Caco-2 (cell line): ENCODE data around the gene SYPL1. TPM values are rescaled to one million over a fixed set of nuclear protein-coding genes. Genes with fewer than 3 reads are reported as not detected.

ENCODE experiments used
- BruUV-seq: library from RNA; stranded (reverse); fragments of 400-500 nt; replicated peaks from 2 replicates; lab custom pipeline; 2021; lab: Mats Ljungman, UMichigan
- CTCF ChIA-PET: fragments of 300-600 bp; sonication (Branson Sonifier 250); formaldehyde crosslinking; loops from one replicate; lab custom pipeline; 2022; ENCODE audit warnings: antibody characterized with exemption; lab: Charles Lee
- POLR2A ChIA-PET: fragments of 300-600 bp; sonication (Branson Sonifier 250); formaldehyde crosslinking; loops from one replicate; lab custom pipeline; 2022; ENCODE audit warnings: antibody characterized with exemption; lab: Charles Lee
- DNase-seq, 2 experiments: peaks; one replicate each; pipeline versions ENCODE4 v3.0.0 to v3.0.0-alpha.2; 2020 to 2022
- H3K27me3 ChIP-seq: replicated peaks from 2 replicates; pipeline ENCODE4 v1.6.0; 2011; ENCODE audit warnings: low read length; ENCODE audit not compliant: control insufficient read depth, insufficient read depth
- H3K36me3 ChIP-seq: 2 replicates; pipeline ENCODE4 v1.5.1; 2011; ENCODE audit warnings: low read length; ENCODE audit not compliant: control insufficient read depth, insufficient read depth
- H3K4me1 ChIP-seq: fragments of 250-450 bp; sonication (Bioruptor Pico); 2 replicates; pipeline ENCODE4 v1.5.1; 2020; ENCODE audit warnings: mild to moderate bottlenecking
- H3K4me3 ChIP-seq: 2 replicates; pipeline ENCODE4 v1.5.1; 2011; ENCODE audit warnings: low read depth, mild to moderate bottlenecking, control low read depth, low read length
- H3K9me3 ChIP-seq: fragments of 250-450 bp; sonication (Bioruptor Pico); 2 replicates; pipeline ENCODE4 v1.5.1; 2020; ENCODE audit warnings: mild to moderate bottlenecking, moderate library complexity
- H3K27ac Mint-ChIP-seq: one replicate; pipeline ENCODE4 v1.8.0; 2022; ENCODE audit warnings: mixed read lengths; ENCODE audit not compliant: unreplicated experiment
- H3K27me3 Mint-ChIP-seq: one replicate; pipeline ENCODE4 v1.8.0; 2022; ENCODE audit warnings: mixed read lengths; ENCODE audit not compliant: insufficient read depth, unreplicated experiment
- H3K36me3 Mint-ChIP-seq: one replicate; pipeline ENCODE4 v1.8.0; 2022; ENCODE audit warnings: mild to moderate bottlenecking, mixed read lengths; ENCODE audit not compliant: insufficient read depth, unreplicated experiment
- H3K4me1 Mint-ChIP-seq: one replicate; pipeline ENCODE4 v1.8.0; 2022; ENCODE audit warnings: low read depth, mixed read lengths; ENCODE audit not compliant: unreplicated experiment
- H3K4me3 Mint-ChIP-seq: one replicate; pipeline ENCODE4 v1.8.0; 2022; ENCODE audit warnings: mild to moderate bottlenecking, moderate library complexity, mixed read lengths; ENCODE audit not compliant: unreplicated experiment
- H3K9me3 Mint-ChIP-seq: one replicate; pipeline ENCODE4 v1.8.0; 2022; ENCODE audit warnings: mixed read lengths; ENCODE audit not compliant: unreplicated experiment
- intact Hi-C: fragments of 100-400 bp; cut with micrococcal nuclease; formaldehyde crosslinking; loops from one replicate; pipeline ENCODE4 v1.10.0; 2022; ENCODE audit not compliant: unreplicated experiment
- total RNA-seq: library from RNA; stranded (reverse); gene quantifications from 2 replicates; pipeline ENCODE4 v1.2.3, GENCODE V29; 2022
- TF ChIP-seq, protein P1 (sequence below), 2 experiments: fragments of 200-600 bp in 1 of 2; IDR thresholded peaks; 1 replicate in 1 of 2; 2 replicates in 1 of 2; pipeline versions ENCODE4 v1.5.1 to v1.8.0; 2011 to 2022; ENCODE audit warnings: antibody characterized with exemption in 1 of 2, control low read depth in 1 of 2, inconsistent platforms in 1 of 2, low read depth in 1 of 2, low read length in 1 of 2, mild to moderate bottlenecking in 1 of 2, moderate library complexity in 1 of 2; ENCODE audit not compliant: insufficient read depth in 1 of 2, severe bottlenecking in 1 of 2, unreplicated experiment in 1 of 2

The SYPL1 gene
- total RNA-seq, 1 experiment from 2014 or later: 81.0 TPM

DNA sequence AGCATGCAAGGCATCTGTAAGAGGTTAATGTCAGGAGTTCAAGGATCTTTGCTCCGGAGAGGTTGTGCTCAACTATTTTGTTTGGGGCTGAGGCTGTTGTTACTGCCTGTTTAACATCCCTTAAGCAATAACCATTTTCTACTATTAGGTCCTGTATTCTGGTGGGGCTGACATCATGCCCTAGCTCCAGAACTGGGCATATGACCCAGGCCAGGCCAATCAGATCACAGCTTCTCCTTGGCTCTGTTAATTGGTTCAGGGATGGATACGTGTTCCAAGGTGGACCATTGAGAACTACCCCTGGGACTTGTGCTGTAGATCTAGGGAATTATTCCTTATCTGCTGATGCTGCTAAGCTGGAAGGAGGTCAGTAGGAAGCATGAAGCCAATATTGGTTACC is 67.0 kb downstream of the SYPL1 start:
- intact Hi-C loops: no loop called here
- Mint-ChIP-seq H3K4me1 (peaks cover 6% of the 10 kb centered on the region), H3K27ac (no peak overlapping the region), H3K9me3 (no peaks in the 10 kb centered on the region), H3K27me3 (peaks cover 9% of the 10 kb centered on the region), H3K4me3 (no peak overlapping the region), H3K36me3 (no peaks in the 10 kb centered on the region)
- ChIA-PET POLR2A (no interaction called here), CTCF (no interaction called here)
- Histone ChIP-seq H3K27me3 (no peaks in the 10 kb centered on the region), H3K36me3 (no peaks in the 10 kb centered on the region), H3K4me3 (no peak overlapping the region), H3K9me3 (no peaks in the 10 kb centered on the region), H3K4me1 (no peaks in the 10 kb centered on the region)
- DNase-seq: no peak
- TF ChIP-seq, protein P1, sequence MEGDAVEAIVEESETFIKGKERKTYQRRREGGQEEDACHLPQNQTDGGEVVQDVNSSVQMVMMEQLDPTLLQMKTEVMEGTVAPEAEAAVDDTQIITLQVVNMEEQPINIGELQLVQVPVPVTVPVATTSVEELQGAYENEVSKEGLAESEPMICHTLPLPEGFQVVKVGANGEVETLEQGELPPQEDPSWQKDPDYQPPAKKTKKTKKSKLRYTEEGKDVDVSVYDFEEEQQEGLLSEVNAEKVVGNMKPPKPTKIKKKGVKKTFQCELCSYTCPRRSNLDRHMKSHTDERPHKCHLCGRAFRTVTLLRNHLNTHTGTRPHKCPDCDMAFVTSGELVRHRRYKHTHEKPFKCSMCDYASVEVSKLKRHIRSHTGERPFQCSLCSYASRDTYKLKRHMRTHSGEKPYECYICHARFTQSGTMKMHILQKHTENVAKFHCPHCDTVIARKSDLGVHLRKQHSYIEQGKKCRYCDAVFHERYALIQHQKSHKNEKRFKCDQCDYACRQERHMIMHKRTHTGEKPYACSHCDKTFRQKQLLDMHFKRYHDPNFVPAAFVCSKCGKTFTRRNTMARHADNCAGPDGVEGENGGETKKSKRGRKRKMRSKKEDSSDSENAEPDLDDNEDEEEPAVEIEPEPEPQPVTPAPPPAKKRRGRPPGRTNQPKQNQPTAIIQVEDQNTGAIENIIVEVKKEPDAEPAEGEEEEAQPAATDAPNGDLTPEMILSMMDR (IDR thresholded peaks at IDR 0.05; ENCODE audit: insufficient read depth in 1 of 2, low read depth in 1 of 2, low read length in 1 of 2, severe bottlenecking in 1 of 2, unreplicated experiment in 1 of 2): no peak
- no TSS peak for BruUV-seq

DNA sequence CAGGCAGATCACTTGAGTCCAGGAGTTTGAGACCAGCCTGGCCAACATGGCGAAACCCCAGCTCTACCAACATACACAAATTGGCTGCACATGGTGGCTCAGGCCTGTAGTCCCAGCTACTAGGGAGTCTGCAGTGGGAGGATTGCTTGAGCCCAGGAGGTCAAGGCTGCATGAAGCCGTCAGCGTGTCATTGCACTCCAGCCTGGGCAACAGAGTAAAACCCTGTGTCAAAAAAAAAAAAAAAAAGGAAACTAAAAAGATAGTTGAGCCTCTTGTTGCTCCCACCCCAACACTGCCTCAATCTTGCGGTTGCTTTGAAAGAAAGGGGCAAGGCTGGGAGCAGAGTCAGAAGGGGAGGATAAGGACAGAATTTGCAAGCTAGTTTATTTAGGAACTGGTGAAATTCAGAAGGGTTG is 69.9 kb downstream of the SYPL1 start:
- intact Hi-C loops: loop anchor here (1.0 to 2.0 kb wide), 2 partner anchors 165 to 282 kb away; partner anchors contain the start of gene ATXN7L1
- Histone ChIP-seq H3K4me1 (no peaks in the 10 kb centered on the region), H3K36me3 (no peaks in the 10 kb centered on the region), H3K27me3 (no peaks in the 10 kb centered on the region), H3K4me3 (no peak overlapping the region), H3K9me3 (no peaks in the 10 kb centered on the region)
- CTCF ChIA-PET: interaction anchor here (0.6 to 2.6 kb wide), 9 partner anchors 8 to 390 kb away, joined by 3 to 23 read pairs (median 5); no protein-coding TSS in a partner anchor
- Mint-ChIP-seq H3K9me3 (no peaks in the 10 kb centered on the region), H3K27ac (peak overlapping the region; percentile 68), H3K4me1 (peaks cover 6% of the 10 kb centered on the region), H3K36me3 (no peaks in the 10 kb centered on the region), H3K27me3 (peaks cover 9% of the 10 kb centered on the region), H3K4me3 (peak overlapping the region; percentile 53)
- TF ChIP-seq, protein P1 (IDR thresholded peaks at IDR 0.05; ENCODE audit: insufficient read depth in 1 of 2, low read depth in 1 of 2, low read length in 1 of 2, severe bottlenecking in 1 of 2, unreplicated experiment in 1 of 2): no peak
- no peak for DNase-seq
- POLR2A ChIA-PET: no interaction called here
- BruUV-seq: no TSS peak

DNA sequence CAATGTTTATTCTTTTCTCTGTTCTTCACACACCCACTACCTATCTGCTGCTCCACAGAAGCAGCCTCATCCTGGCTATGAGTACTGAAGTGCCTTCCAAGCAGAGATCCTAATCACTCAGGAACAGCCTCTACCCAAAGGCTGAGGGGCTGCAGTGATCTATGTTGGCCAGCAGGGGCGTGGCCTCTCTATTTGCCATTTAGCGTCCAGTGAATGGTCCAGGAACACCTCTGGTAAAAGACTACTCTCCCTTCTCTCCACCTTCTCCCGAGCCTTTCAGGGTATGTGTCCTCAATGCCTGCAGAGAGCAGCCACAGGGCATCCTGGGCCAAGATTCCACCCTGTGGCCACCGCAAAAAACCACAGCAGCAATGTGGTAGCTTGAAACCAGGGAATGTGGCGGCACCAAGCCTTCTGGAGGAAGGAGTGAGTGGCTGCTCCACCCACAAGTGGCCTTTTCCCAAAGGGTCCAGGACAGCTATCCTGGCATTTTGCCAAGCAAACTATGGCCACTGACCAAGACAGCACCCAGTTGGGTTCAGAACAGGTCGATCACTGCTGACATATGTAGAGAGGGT is 70.9 kb downstream of the SYPL1 start:
- intact Hi-C loops: loop anchor here (1.0 kb wide), 1 partner anchor 107 kb away; no protein-coding TSS in a partner anchor
- no peaks in the 10 kb centered on the region for H3K4me1 ChIP-seq
- Mint-ChIP-seq H3K9me3 (no peaks in the 10 kb centered on the region), H3K4me1 (peaks cover 6% of the 10 kb centered on the region), H3K36me3 (no peaks in the 10 kb centered on the region), H3K27ac (no peak overlapping the region), H3K4me3 (no peak overlapping the region), H3K27me3 (peaks cover 9% of the 10 kb centered on the region)
- peak; percentile 56 to 61 for DNase-seq
- TF ChIP-seq, protein P1 (IDR thresholded peaks at IDR 0.05; ENCODE audit: insufficient read depth in 1 of 2, low read depth in 1 of 2, low read length in 1 of 2, severe bottlenecking in 1 of 2, unreplicated experiment in 1 of 2): peak; percentile 79 to 87
- ChIA-PET POLR2A (no interaction called here), CTCF (interaction anchor here (0.6 to 2.6 kb wide), 3 partner anchors 11 to 107 kb away, joined by 3 to 23 read pairs (median 3); no protein-coding TSS in a partner anchor)
- H3K9me3 ChIP-seq: no peaks in the 10 kb centered on the region
- no peak overlapping the region for H3K4me3 ChIP-seq
- no TSS peak for BruUV-seq
- H3K36me3 ChIP-seq: no peaks in the 10 kb centered on the region
- no peaks in the 10 kb centered on the region for H3K27me3 ChIP-seq

Other genes starting within 250 kb of the SYPL1 start
- gene ATXN7L1, start 235.7 kb downstream of the SYPL1 start, total RNA-seq: 14.1 and 18.2 TPM in 2 replicates
- 9.2 and 12.0 TPM in 2 replicates for gene CDHR3, start 149.0 kb downstream of the SYPL1 start, total RNA-seq
- 75.5 and 79.1 TPM in 2 replicates for gene NAMPT, start 172.7 kb upstream of the SYPL1 start, total RNA-seq